HCT116 (cell line): Measurements from ENCODE around the gene WIPF3. TPM values are rescaled to one million over a fixed set of nuclear protein-coding genes. Genes with fewer than 3 reads are reported as not detected.

Source experiments
- ATAC-seq: fragments of 200-7000 bp; cut with Tn5 transposase; 2 replicates; pipeline ENCODE4 v1.9.1; 2020; ENCODE audit warnings: mild to moderate bottlenecking, moderate library complexity
- BruUV-seq: library from RNA; stranded (reverse); fragments of 400-500 nt; replicated peaks from 2 replicates; lab custom pipeline; 2021; lab: Mats Ljungman, UMichigan
- CTCF ChIA-PET: fragments of 300-600 bp; sonication (Branson Sonifier 250); formaldehyde crosslinking; loops from one replicate; lab custom pipeline; 2021; ENCODE audit warnings: antibody characterized with exemption; lab: Charles Lee
- POLR2A ChIA-PET: fragments of 300-600, 350-600 bp; sonication (Branson Sonifier 250); formaldehyde crosslinking; loops from one replicate; lab custom pipeline; 2021; ENCODE audit warnings: antibody characterized with exemption; lab: Charles Lee
- RAD21 ChIA-PET, 2 experiments: fragments of 300-600 bp; sonication (Branson Sonifier 250); formaldehyde crosslinking; loops; one replicate each; lab custom pipeline; 2023; ENCODE audit warnings: low total read pairs in 2 of 2; ENCODE audit not compliant: uncharacterized antibody in 2 of 2, unreplicated experiment in 2 of 2, low non-redundant PET in 1 of 2; lab: Charles Lee
- DNase-seq: peaks from one replicate; pipeline ENCODE4 v3.0.0-alpha.2; 2010; ENCODE audit warnings: low read depth, low spot score
- H2AFZ ChIP-seq: fragments of 200-600 bp; shearing (Covaris generic), sonication (generic); 2 replicates; pipeline ENCODE4 v1.6.1; 2017; ENCODE audit warnings: low read depth, mixed run types, mixed read lengths, antibody characterized with exemption, low read length; ENCODE audit not compliant: poor library complexity, severe bottlenecking
- H3K27ac ChIP-seq: 2 replicates; pipeline ENCODE4 v1.5.1; 2012; ENCODE audit warnings: low read depth, low read length
- H3K27me3 ChIP-seq: fragments of 200-600 bp; sonication (generic); 2 replicates; pipeline ENCODE4 v1.6.1; 2016; ENCODE audit warnings: mixed run types, low read length, mixed read lengths; ENCODE audit not compliant: insufficient read depth
- H3K36me3 ChIP-seq, 2 experiments: fragments of 200-500 bp in 1 of 2; fragments of 200-600 bp in 1 of 2; sonication (Bioruptor generic) in 1 of 2; sonication (generic) in 1 of 2; 2 replicates each; pipeline versions ENCODE4 v1.5.1 to v1.6.1; 2014 to 2016; ENCODE audit warnings: low read length in 2 of 2, inconsistent platforms in 1 of 2, mixed read lengths in 1 of 2, mixed run types in 1 of 2; ENCODE audit not compliant: insufficient read depth in 2 of 2, control insufficient read depth in 1 of 2
- H3K4me1 ChIP-seq, 2 experiments: fragments of 200-600 bp in 1 of 2; sonication (generic) in 1 of 2; 2 replicates each; pipeline versions ENCODE4 v1.5.1 to v1.6.1; 2012 to 2017; ENCODE audit warnings: low read length in 2 of 2, inconsistent platforms in 1 of 2, mild to moderate bottlenecking in 1 of 2, mixed read lengths in 1 of 2, mixed run types in 1 of 2, moderate library complexity in 1 of 2; ENCODE audit not compliant: insufficient read depth in 2 of 2, control insufficient read depth in 1 of 2
- H3K4me2 ChIP-seq: fragments of 200-600 bp; sonication (generic); 2 replicates; pipeline ENCODE4 v1.6.1; 2017; ENCODE audit warnings: mixed run types, low read length, mixed read lengths
- H3K4me3 ChIP-seq, 2 experiments: fragments of 200-600 bp in 1 of 2; sonication (generic) in 1 of 2; replicated peaks in 1 of 2; 2 replicates each; pipeline ENCODE4 v1.5.1; 2011 to 2016; ENCODE audit warnings: low read length in 2 of 2, control low read depth in 1 of 2, low read depth in 1 of 2, mild to moderate bottlenecking in 1 of 2, mixed read lengths in 1 of 2, mixed run types in 1 of 2
- H3K79me2 ChIP-seq: fragments of 200-600 bp; sonication (generic); 2 replicates; pipeline ENCODE4 v1.6.1; 2017; ENCODE audit warnings: mild to moderate bottlenecking, mixed run types, low read length, moderate library complexity, mixed read lengths; ENCODE audit not compliant: insufficient read depth
- H3K9ac ChIP-seq: fragments of 200-600 bp; sonication (generic); 2 replicates; pipeline ENCODE4 v1.6.1; 2016; ENCODE audit warnings: low read length, mixed read lengths
- H3K9me2 ChIP-seq: fragments of 200-600 bp; sonication (generic), shearing (Covaris generic); 2 replicates; pipeline ENCODE4 v1.6.1; 2017; ENCODE audit warnings: mixed run types, mild to moderate bottlenecking, moderate library complexity; ENCODE audit not compliant: insufficient read depth
- H3K9me3 ChIP-seq, 2 experiments: fragments of 200-500 bp in 1 of 2; fragments of 200-600 bp in 1 of 2; sonication (Bioruptor generic) in 1 of 2; sonication (generic) in 1 of 2; 2 replicates each; pipeline ENCODE4 v1.6.1; 2014 to 2017; ENCODE audit warnings: low read length in 2 of 2, mixed read lengths in 2 of 2, inconsistent platforms in 1 of 2, low read depth in 1 of 2, mild to moderate bottlenecking in 1 of 2, mixed run types in 1 of 2, moderate library complexity in 1 of 2; ENCODE audit not compliant: control insufficient read depth in 1 of 2, insufficient read depth in 1 of 2
- H4K20me1 ChIP-seq: fragments of 200-600 bp; sonication (generic), shearing (Covaris generic); 2 replicates; pipeline ENCODE4 v1.6.1; 2017; ENCODE audit warnings: mixed run types, mild to moderate bottlenecking, moderate library complexity; ENCODE audit not compliant: insufficient read depth
- CBX3 ChIP-seq: IDR thresholded peaks from 2 replicates; pipeline ENCODE4 v1.6.1; 2012; ENCODE audit warnings: low read depth
- CEBPB ChIP-seq: IDR thresholded peaks from 2 replicates; pipeline ENCODE4 v1.6.1; 2012; ENCODE audit warnings: low read depth
- CTCF ChIP-seq, 3 experiments: fragments of 200-600 bp in 1 of 3; sonication (generic) in 1 of 3; IDR thresholded peaks in 2 of 3; conservative IDR thresholded peaks in 1 of 3; 2 replicates each; pipeline ENCODE4 v1.5.1; 2012 to 2017; ENCODE audit warnings: low read depth in 2 of 3, low read length in 2 of 3, antibody characterized with exemption in 1 of 3, borderline replicate concordance in 1 of 3, control low read depth in 1 of 3, mild to moderate bottlenecking in 1 of 3, mixed read lengths in 1 of 3, mixed run types in 1 of 3, moderate library complexity in 1 of 3; ENCODE audit not compliant: insufficient read depth in 1 of 3
- EGR1 ChIP-seq: IDR thresholded peaks from 2 replicates; pipeline ENCODE4 v1.6.1; 2012; ENCODE audit warnings: low read depth
- ELF1 ChIP-seq: IDR thresholded peaks from 2 replicates; pipeline ENCODE4 v1.6.1; 2012; ENCODE audit warnings: low read depth, borderline replicate concordance
- EZH2phosphoT487 ChIP-seq: fragments of 200-600 bp; IDR thresholded peaks from 2 replicates; pipeline ENCODE4 v1.6.1; 2018; ENCODE audit warnings: antibody characterized with exemption, borderline replicate concordance
- FOSL1 ChIP-seq: IDR thresholded peaks from 2 replicates; pipeline ENCODE4 v1.6.1; 2012; ENCODE audit warnings: low read depth
- JUND ChIP-seq: IDR thresholded peaks from 2 replicates; pipeline ENCODE4 v1.6.1; 2012
- POLR2A ChIP-seq: IDR thresholded peaks from 2 replicates; pipeline ENCODE4 v1.7.0; 2011; ENCODE audit warnings: borderline replicate concordance; ENCODE audit not compliant: insufficient read depth, insufficient read length; ENCODE audit errors: extremely low read depth
- POLR2AphosphoS5 ChIP-seq: IDR thresholded peaks from 2 replicates; pipeline ENCODE4 v1.6.1; 2011; ENCODE audit warnings: mild to moderate bottlenecking, low read depth, low read length, moderate library complexity
- RAD21 ChIP-seq: IDR thresholded peaks from 2 replicates; pipeline ENCODE4 v1.6.1; 2012; ENCODE audit warnings: low read depth, mild to moderate bottlenecking
- SP1 ChIP-seq: IDR thresholded peaks from 2 replicates; pipeline ENCODE4 v1.6.1; 2012; ENCODE audit warnings: low read depth
- SRF ChIP-seq: IDR thresholded peaks from 2 replicates; pipeline ENCODE4 v1.6.1; 2012; ENCODE audit warnings: low read depth
- TCF7L2 ChIP-seq: IDR thresholded peaks from 2 replicates; pipeline ENCODE4 v1.7.0; 2011; ENCODE audit warnings: borderline replicate concordance, inconsistent platforms; ENCODE audit not compliant: insufficient read depth, insufficient read length; ENCODE audit errors: extremely low read depth
- YY1 ChIP-seq: IDR thresholded peaks from 2 replicates; pipeline ENCODE4 v1.6.1; 2011; ENCODE audit warnings: low read length, low read depth, moderate library complexity, mild to moderate bottlenecking; ENCODE audit not compliant: insufficient replicate concordance; ENCODE audit errors: extremely low read depth
- ZFX ChIP-seq: fragments of 450-650 bp; IDR thresholded peaks from 2 replicates; pipeline ENCODE4 v1.6.1; 2017
- ZNF274 ChIP-seq: fragments of 200-500 bp; sonication (Bioruptor generic); IDR thresholded peaks from 2 replicates; pipeline ENCODE4 v1.6.1; 2014; ENCODE audit warnings: mild to moderate bottlenecking, low read depth, low read length, inconsistent platforms
- intact Hi-C: fragments of 100-400 bp; cut with micrococcal nuclease; formaldehyde crosslinking; loops from 2 replicates; pipeline ENCODE4 v1.10.0; 2022
- total RNA-seq: library from RNA; stranded (reverse); gene quantifications from one replicate; pipeline ENCODE4 v1.2.1, GENCODE V29; 2021; ENCODE audit not compliant: unreplicated experiment

The WIPF3 gene
- total RNA-seq, 1 experiment from 2014 or later, result 8.6 TPM

GRCh38 chr7:29815181-29816105 lies 9.1 kb downstream of the WIPF3 start:
- H3K9me2 ChIP-seq, result no peaks in the 10 kb centered on the region

GRCh38 chr7:29818308-29818707 lies 12.0 kb downstream of the WIPF3 start:
- H2AFZ ChIP-seq, result no peak overlapping the region
- POLR2A ChIA-PET, result no interaction called here
- no peak for DNase-seq
- no peak overlapping the region for H3K9ac ChIP-seq
- no TSS peak for BruUV-seq
- ATAC-seq, result no peak
- RAD21 ChIA-PET, result no interaction called here
- no peaks in the 10 kb centered on the region for H3K9me3 ChIP-seq
- H3K27me3 ChIP-seq, result no peaks in the 10 kb centered on the region
- H3K27ac ChIP-seq, result no peak overlapping the region
- H4K20me1 ChIP-seq, result no peaks in the 10 kb centered on the region
- intact Hi-C loops, result no loop called here
- CTCF ChIA-PET, result no interaction called here
- no peaks in the 10 kb centered on the region for H3K4me1 ChIP-seq
- H3K36me3 ChIP-seq, result no peaks in the 10 kb centered on the region
- no peak overlapping the region for H3K4me2 ChIP-seq
- H3K79me2 ChIP-seq, result no peaks in the 10 kb centered on the region
- H3K4me3 ChIP-seq, result no peak overlapping the region
- no peaks in the 10 kb centered on the region for H3K9me2 ChIP-seq
- TF ChIP-seq POLR2AphosphoS5 (no peak), ZNF274 (no peak), SRF (no peak), CBX3 (no peak), CEBPB (no peak), JUND (no peak), ZFX (no peak), CTCF (IDR thresholded peaks at IDR 0.05 in 2 of 3, conservative IDR thresholded peaks at IDR 0.05 in 1 of 3; ENCODE audit: borderline replicate concordance in 1 of 3, insufficient read depth in 1 of 3, low read depth in 2 of 3, low read length in 2 of 3) (no peak), POLR2A (no peak), SP1 (no peak), EGR1 (no peak), YY1 (no peak), ELF1 (no peak), RAD21 (no peak), EZH2phosphoT487 (no peak), FOSL1 (no peak)

More at GRCh38 chr7:29815181-29816105, 9.1 kb downstream of the WIPF3 start:
- no TSS peak for BruUV-seq
- Histone ChIP-seq H3K79me2 (no peaks in the 10 kb centered on the region), H3K4me3 (no peak overlapping the region), H3K36me3 (no peaks in the 10 kb centered on the region), H3K27ac (no peak overlapping the region), H3K9ac (no peak overlapping the region), H3K4me1 (no peaks in the 10 kb centered on the region), H4K20me1 (no peaks in the 10 kb centered on the region), H2AFZ (no peak overlapping the region), H3K4me2 (no peak overlapping the region), H3K9me3 (no peaks in the 10 kb centered on the region), H3K27me3 (no peaks in the 10 kb centered on the region)
- POLR2A ChIA-PET, result no interaction called here
- ATAC-seq (no peak), DNase-seq (no peak)
- CTCF ChIA-PET, result no interaction called here
- intact Hi-C loops, result no loop called here
- RAD21 ChIA-PET, result no interaction called here
- TF ChIP-seq TCF7L2 (no peak), YY1 (no peak)
